MM.1S (cell line): ENCODE data around the gene TTC24.

ENCODE experiments used
- DNase-seq: peaks from one replicate; pipeline ENCODE4 v3.0.0-alpha.2; 2015
- H2AFZ ChIP-seq: fragments of 300-600 bp; sonication (generic); 2 replicates; pipeline ENCODE4 v1.6.0; 2016; ENCODE audit warnings: antibody characterized with exemption, low read length
- H3F3A ChIP-seq: fragments of 300-600 bp; sonication (generic); 2 replicates; pipeline ENCODE4 v1.6.1; 2016; ENCODE audit warnings: mild to moderate bottlenecking, antibody characterized with exemption, low read length, moderate library complexity, mixed read lengths; ENCODE audit not compliant: insufficient read depth
- H3K27ac ChIP-seq: fragments of 300-600 bp; sonication (generic); 2 replicates; pipeline ENCODE4 v1.5.1; 2016; ENCODE audit warnings: mild to moderate bottlenecking, low read length
- H3K27me3 ChIP-seq: fragments of 300-600 bp; sonication (generic); replicated peaks from 2 replicates; pipeline ENCODE4 v1.6.0; 2016; ENCODE audit warnings: low read length; ENCODE audit not compliant: insufficient read depth
- H3K36me3 ChIP-seq: fragments of 300-600 bp; sonication (generic); replicated peaks from 2 replicates; pipeline ENCODE4 v1.6.1; 2016; ENCODE audit warnings: mild to moderate bottlenecking, low read length, mixed read lengths; ENCODE audit not compliant: insufficient read depth
- H3K4me1 ChIP-seq: fragments of 300-600 bp; sonication (generic); 2 replicates; pipeline ENCODE4 v1.6.1; 2016; ENCODE audit warnings: low read length, mixed read lengths
- H3K4me2 ChIP-seq: fragments of 300-600 bp; sonication (generic); 2 replicates; pipeline ENCODE4 v1.6.0; 2016; ENCODE audit warnings: low read depth, low read length
- H3K4me3 ChIP-seq: fragments of 300-600 bp; sonication (generic); 2 replicates; pipeline ENCODE4 v1.5.1; 2016; ENCODE audit warnings: low read length, mixed read lengths
- H3K79me2 ChIP-seq: fragments of 300-600 bp; sonication (generic); 2 replicates; pipeline ENCODE4 v1.6.1; 2016; ENCODE audit warnings: mixed run types, low read length, mixed read lengths
- H3K9ac ChIP-seq: fragments of 300-600 bp; sonication (generic); 2 replicates; pipeline ENCODE4 v1.6.1; 2016; ENCODE audit warnings: low read length, mixed read lengths
- H3K9me2 ChIP-seq: fragments of 300-600 bp; sonication (generic); replicated peaks from 2 replicates; pipeline ENCODE4 v1.6.1; 2016; ENCODE audit warnings: mild to moderate bottlenecking, low read length, mixed read lengths; ENCODE audit not compliant: insufficient read depth
- H3K9me3 ChIP-seq: fragments of 300-600 bp; sonication (generic); replicated peaks from 2 replicates; pipeline ENCODE4 v1.6.1; 2016; ENCODE audit warnings: mild to moderate bottlenecking, low read length, mixed read lengths; ENCODE audit not compliant: insufficient read depth
- H4K20me1 ChIP-seq: fragments of 300-600 bp; sonication (generic); 2 replicates; pipeline ENCODE4 v1.6.1; 2016; ENCODE audit warnings: mild to moderate bottlenecking, low read length, moderate library complexity, mixed read lengths; ENCODE audit not compliant: insufficient read depth
- CTCF ChIP-seq: fragments of 300-600 bp; sonication (generic); IDR thresholded peaks from 2 replicates; pipeline ENCODE4 v1.5.1; 2016; ENCODE audit warnings: antibody characterized with exemption, low read length, mixed read lengths
- EZH2 ChIP-seq: fragments of 300-600 bp; sonication (generic); optimal IDR thresholded peaks from 2 replicates; pipeline ENCODE3; 2017; ENCODE audit warnings: low read depth, mild to moderate bottlenecking, antibody characterized with exemption, low read length, mixed read lengths
- EZH2phosphoT487 ChIP-seq: fragments of 300-600 bp; sonication (generic); IDR thresholded peaks from 2 replicates; pipeline ENCODE4 v1.6.1; 2018; ENCODE audit warnings: antibody characterized with exemption, low read length

Gene TTC24

GRCh38 chr1:156622581-156623297 lies 43.2 kb downstream of the TTC24 start:
- Histone ChIP-seq H3K36me3 (no peaks in the 10 kb centered on the region), H2AFZ (no peak overlapping the region), H3K27me3 (peaks cover 86% of the 10 kb centered on the region), H3K9me2 (no peaks in the 10 kb centered on the region), H3K27ac (no peak overlapping the region), H3K9me3 (no peaks in the 10 kb centered on the region), H3K9ac (no peak overlapping the region), H3K79me2 (no peaks in the 10 kb centered on the region), H4K20me1 (0 out of 2 replicates have a peak, but pooled peaks cover 2% of the 10 kb centered on the region), H3K4me2 (no peak overlapping the region), H3K4me1 (peaks cover 14% of the 10 kb centered on the region), H3K4me3 (no peak overlapping the region), H3F3A (peaks cover 5% of the 10 kb centered on the region; the same call in 1 of the 2 replicates)
- DNase-seq, result no peak
- TF ChIP-seq CTCF, result no peak
- no peak for TF ChIP-seq EZH2phosphoT487
- no peak for TF ChIP-seq EZH2

DNA sequence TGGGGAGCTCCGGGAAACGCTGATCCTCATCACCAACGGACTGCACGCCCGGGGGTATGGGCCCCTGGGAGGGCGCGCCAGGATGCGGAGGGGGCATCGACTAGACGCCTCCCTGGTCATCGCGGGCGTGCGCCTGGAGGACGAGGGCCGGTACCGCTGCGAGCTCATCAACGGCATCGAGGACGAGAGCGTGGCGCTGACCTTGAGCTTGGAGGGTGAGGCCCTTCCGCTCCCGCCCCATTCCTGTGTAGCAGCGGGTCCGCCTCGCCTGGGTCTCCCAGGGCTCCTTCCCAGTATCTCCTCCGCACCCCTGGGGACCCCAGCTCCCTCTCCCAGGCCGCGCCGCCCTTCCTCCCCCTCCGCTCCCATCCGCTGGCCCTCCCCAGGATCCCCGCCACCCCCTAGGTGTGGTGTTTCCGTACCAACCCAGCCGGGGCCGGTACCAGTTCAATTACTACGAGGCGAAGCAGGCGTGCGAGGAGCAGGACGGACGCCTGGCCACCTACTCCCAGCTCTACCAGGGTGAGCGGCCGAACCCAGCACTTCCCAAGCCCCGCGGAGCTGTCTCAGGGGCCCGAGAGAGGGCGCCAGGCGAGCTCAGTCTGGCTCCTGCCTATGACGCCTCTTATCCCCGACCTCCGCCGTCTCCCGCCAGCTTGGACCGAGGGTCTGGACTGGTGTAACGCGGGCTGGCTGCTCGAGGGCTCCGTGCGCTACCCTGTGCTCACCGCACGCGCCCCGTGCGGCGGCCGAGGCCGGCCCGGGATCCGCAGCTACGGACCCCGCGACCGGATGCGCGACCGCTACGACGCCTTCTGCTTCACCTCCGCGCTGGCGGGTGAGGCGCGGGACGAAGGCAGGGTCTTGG lies 44.7 kb downstream of the TTC24 start:
- no peak overlapping the region for H2AFZ ChIP-seq
- peaks cover 14% of the 10 kb centered on the region for H3K4me1 ChIP-seq
- no peak overlapping the region for H3K27ac ChIP-seq
- no peaks in the 10 kb centered on the region for H3K9me3 ChIP-seq
- H3K9ac ChIP-seq, result no peak overlapping the region
- H3K79me2 ChIP-seq, result no peaks in the 10 kb centered on the region
- peak; percentile 34 for DNase-seq
- peaks cover 5% of the 10 kb centered on the region; the same call in 1 of the 2 replicates for H3F3A ChIP-seq
- H3K27me3 ChIP-seq, result peaks cover 81% of the 10 kb centered on the region
- H3K36me3 ChIP-seq, result no peaks in the 10 kb centered on the region
- H3K4me2 ChIP-seq, result peak overlapping the region; percentile 38; the same call in 1 of the 2 replicates
- 0 out of 2 replicates have a peak, but pooled peaks cover 2% of the 10 kb centered on the region for H4K20me1 ChIP-seq
- peak overlapping the region; percentile 47 for H3K4me3 ChIP-seq
- no peaks in the 10 kb centered on the region for H3K9me2 ChIP-seq
- TF ChIP-seq CTCF (peak; percentile 49), EZH2 (no peak), EZH2phosphoT487 (no peak)

DNA sequence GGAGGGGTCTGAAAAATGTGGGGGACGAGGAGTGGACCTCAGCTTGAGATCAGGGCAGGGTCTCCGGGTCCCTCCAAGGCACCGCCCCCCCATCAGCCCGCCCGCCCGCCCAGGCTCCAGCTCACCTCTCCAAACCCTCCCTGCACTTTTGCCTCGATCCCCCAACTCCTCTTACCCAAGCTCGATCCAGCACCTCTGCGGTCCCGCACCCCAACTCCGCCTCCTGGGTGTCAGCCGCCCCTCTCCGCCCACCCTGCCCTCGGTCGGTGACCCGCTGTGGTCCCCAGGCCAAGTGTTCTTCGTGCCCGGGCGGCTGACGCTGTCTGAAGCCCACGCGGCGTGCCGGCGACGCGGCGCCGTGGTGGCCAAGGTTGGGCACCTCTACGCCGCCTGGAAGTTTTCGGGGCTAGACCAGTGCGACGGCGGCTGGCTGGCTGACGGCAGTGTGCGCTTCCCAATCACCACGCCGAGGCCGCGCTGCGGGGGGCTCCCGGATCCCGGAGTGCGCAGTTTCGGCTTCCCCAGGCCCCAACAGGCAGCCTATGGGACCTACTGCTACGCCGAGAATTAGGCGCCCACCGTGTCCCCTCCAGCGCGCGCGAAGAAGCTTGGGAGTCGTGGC lies 45.4 kb downstream of the TTC24 start:
- Histone ChIP-seq H3K27ac (no peak overlapping the region), H4K20me1 (0 out of 2 replicates have a peak, but pooled peaks cover 2% of the 10 kb centered on the region), H3K4me2 (peak overlapping the region; percentile 60; the same call in 1 of the 2 replicates), H3F3A (peaks cover 5% of the 10 kb centered on the region; the same call in 1 of the 2 replicates), H3K4me3 (peak overlapping the region; percentile 47), H3K36me3 (no peaks in the 10 kb centered on the region), H3K79me2 (no peaks in the 10 kb centered on the region), H3K9ac (no peak overlapping the region), H3K9me2 (no peaks in the 10 kb centered on the region), H3K27me3 (peaks cover 76% of the 10 kb centered on the region), H3K4me1 (peaks cover 14% of the 10 kb centered on the region), H3K9me3 (no peaks in the 10 kb centered on the region), H2AFZ (no peak overlapping the region)
- DNase-seq, result no peak
- no peak for TF ChIP-seq EZH2
- peak; percentile 84; the same call in 1 of the 2 replicates for TF ChIP-seq EZH2phosphoT487
